ENCODE data around the gene LEF1.

GRCh38 chr4:108058685-108059440 is 109.9 kb downstream of the LEF1 start:
- TF ChIP-seq GATA2 (IDR thresholded peaks at IDR 0.05; ENCODE audit: low read depth, low read length), result no peak
- TF ChIP-seq GATA3 (IDR thresholded peaks at IDR 0.05; ENCODE audit: low read depth, low read length), result no peak
